Measurements from ENCODE around the gene XPNPEP1.
A peak's percentile ranks its signal among the peaks of the same experiment; 100 is the strongest.

DNA sequence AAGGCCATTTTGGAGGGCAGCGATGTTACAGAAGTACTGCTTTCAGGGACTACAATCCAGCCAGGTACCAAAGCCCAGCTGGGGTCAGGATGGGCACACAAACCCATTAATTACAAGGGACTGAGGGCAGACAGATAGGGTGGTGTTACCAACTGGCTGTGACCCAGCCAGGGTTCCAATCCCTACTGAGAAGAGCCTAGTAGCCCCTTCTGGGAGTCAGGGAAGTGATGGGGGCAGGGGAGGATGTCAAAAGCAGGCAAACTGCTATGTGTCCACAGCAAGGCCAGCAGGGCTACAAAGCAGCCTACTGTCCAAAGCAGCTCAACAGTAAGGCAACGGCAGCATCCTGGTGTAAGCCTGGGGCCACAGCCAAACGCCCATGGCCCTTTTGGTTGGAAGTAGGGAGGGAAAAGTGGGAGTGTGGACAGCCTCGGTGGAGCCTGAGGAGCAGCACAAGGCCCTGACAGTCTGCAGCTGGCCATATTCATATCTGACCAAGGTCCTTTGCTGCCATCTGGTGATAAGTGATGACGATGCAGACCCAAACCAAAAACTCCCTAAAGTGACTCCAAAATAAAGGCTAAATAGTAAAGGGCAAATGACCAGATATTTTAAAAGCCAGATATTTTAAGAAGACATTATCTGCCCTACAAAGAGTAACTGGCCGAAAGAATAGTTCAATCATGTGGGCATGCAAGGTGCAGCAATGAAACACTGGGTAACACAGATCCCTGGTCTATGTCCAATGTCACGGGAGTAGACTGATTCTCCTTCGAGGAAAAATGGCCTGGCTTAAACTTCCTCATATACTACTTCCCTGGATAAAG lies 56.9 kb downstream of the XPNPEP1 start:
- TF ChIP-seq, protein P1, sequence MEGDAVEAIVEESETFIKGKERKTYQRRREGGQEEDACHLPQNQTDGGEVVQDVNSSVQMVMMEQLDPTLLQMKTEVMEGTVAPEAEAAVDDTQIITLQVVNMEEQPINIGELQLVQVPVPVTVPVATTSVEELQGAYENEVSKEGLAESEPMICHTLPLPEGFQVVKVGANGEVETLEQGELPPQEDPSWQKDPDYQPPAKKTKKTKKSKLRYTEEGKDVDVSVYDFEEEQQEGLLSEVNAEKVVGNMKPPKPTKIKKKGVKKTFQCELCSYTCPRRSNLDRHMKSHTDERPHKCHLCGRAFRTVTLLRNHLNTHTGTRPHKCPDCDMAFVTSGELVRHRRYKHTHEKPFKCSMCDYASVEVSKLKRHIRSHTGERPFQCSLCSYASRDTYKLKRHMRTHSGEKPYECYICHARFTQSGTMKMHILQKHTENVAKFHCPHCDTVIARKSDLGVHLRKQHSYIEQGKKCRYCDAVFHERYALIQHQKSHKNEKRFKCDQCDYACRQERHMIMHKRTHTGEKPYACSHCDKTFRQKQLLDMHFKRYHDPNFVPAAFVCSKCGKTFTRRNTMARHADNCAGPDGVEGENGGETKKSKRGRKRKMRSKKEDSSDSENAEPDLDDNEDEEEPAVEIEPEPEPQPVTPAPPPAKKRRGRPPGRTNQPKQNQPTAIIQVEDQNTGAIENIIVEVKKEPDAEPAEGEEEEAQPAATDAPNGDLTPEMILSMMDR (optimal IDR thresholded peaks at IDR 0.05 in 1 of 3, IDR thresholded peaks at IDR 0.05 in 1 of 3, conservative IDR thresholded peaks at IDR 0.05 in 1 of 3; ENCODE audit: extremely low read depth in 1 of 3, insufficient read depth in 2 of 3, low read length in 3 of 3): peak; percentile 15 to 35 (median 28)
- no peak for TF ChIP-seq EZH2 (IDR thresholded peaks at IDR 0.05; ENCODE audit: low read length)
